ENCODE measurements around the gene KIR2DL3.

DNA sequence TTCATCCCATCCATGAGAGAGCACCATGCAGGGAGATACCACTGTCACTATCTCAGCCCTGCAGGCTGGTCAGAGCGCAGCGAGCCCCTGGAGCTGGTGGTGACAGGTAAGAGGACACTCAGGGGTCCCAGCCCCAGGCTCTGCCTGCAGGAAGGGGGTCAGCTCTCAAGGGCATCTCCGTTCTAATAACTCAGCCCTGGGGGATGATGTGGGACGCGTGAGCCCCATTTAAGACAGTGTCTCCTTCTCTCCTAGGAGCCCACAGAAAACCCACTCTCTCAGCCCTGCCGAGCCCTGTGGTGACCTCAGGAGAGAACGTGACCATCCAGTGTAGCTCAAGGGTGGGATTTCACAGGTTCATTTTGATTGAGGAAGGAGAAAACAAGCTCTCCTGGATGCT is 29.5 kb upstream of the KIR2DL3 start:
- no peak for TF ChIP-seq POLR2A (IDR thresholded peaks at IDR 0.05)
- TF ChIP-seq, protein P1, sequence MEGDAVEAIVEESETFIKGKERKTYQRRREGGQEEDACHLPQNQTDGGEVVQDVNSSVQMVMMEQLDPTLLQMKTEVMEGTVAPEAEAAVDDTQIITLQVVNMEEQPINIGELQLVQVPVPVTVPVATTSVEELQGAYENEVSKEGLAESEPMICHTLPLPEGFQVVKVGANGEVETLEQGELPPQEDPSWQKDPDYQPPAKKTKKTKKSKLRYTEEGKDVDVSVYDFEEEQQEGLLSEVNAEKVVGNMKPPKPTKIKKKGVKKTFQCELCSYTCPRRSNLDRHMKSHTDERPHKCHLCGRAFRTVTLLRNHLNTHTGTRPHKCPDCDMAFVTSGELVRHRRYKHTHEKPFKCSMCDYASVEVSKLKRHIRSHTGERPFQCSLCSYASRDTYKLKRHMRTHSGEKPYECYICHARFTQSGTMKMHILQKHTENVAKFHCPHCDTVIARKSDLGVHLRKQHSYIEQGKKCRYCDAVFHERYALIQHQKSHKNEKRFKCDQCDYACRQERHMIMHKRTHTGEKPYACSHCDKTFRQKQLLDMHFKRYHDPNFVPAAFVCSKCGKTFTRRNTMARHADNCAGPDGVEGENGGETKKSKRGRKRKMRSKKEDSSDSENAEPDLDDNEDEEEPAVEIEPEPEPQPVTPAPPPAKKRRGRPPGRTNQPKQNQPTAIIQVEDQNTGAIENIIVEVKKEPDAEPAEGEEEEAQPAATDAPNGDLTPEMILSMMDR (IDR thresholded peaks at IDR 0.05): no peak
